ENCODE data around the gene IGFBP5. TPM values are rescaled to one million over a fixed set of nuclear protein-coding genes. Genes with fewer than 3 reads are reported as not detected.

Gene IGFBP5
- total and polyA plus RNA-seq, 4 donors, result 2.3 to 43.4 (median 14.4) TPM

GRCh38 chr2:216626168-216626874 is 69.0 kb downstream of the IGFBP5 start:
- no peak overlapping the region for H3K27ac ChIP-seq (ENCODE audit: low read depth in 1 of 2, low read length in 2 of 2)
- 89% methylated on average over 7 of the region's 7 CpGs for WGBS
- TF ChIP-seq CTCF (IDR thresholded peaks at IDR 0.05; ENCODE audit: low read depth, low read length, missing input control) (no peak), ATF3 (IDR thresholded peaks at IDR 0.05) (no peak), MAX (IDR thresholded peaks at IDR 0.05) (no peak), GABPA (IDR thresholded peaks at IDR 0.05 in 1 of 2, conservative IDR thresholded peaks at IDR 0.05 in 1 of 2) (no peak), RXRA (IDR thresholded peaks at IDR 0.05) (no peak), RAD21 (IDR thresholded peaks at IDR 0.05) (no peak), HNF4G (IDR thresholded peaks at IDR 0.05) (no peak), REST (IDR thresholded peaks at IDR 0.05) (no peak), NR2F2 (IDR thresholded peaks at IDR 0.05) (no peak), ZBTB33 (IDR thresholded peaks at IDR 0.05) (no peak), YY1 (IDR thresholded peaks at IDR 0.05) (no peak)
- H3K4me3 ChIP-seq (ENCODE audit: low read depth in 1 of 3, low read length in 3 of 3), result no peak overlapping the region
- DNase-seq (ENCODE audit: low spot score), result no peak
- no peak overlapping the region for H3K9ac ChIP-seq (ENCODE audit: low read depth in 1 of 2, low read length in 2 of 2)
- no peaks in the 10 kb centered on the region for H3K36me3 ChIP-seq (ENCODE audit: control insufficient read depth in 4 of 4, insufficient read depth in 3 of 4, low read depth in 1 of 4, low read length in 3 of 4)
- peaks cover 0 to 2% (median 0%) of the 10 kb centered on the region in 4 donors for H3K9me3 ChIP-seq (ENCODE audit: control insufficient read depth in 4 of 4, low read length in 3 of 4)
- H3K4me1 ChIP-seq (ENCODE audit: control insufficient read depth in 4 of 4, insufficient read depth in 4 of 4, low read length in 3 of 4), result peaks cover 0 to 6% (median 3%) of the 10 kb centered on the region in 4 donors
- H3K27me3 ChIP-seq (ENCODE audit: control insufficient read depth in 4 of 4, insufficient read depth in 4 of 4, low read length in 3 of 4), result no peaks in the 10 kb centered on the region

- no peak overlapping the region for H3K4me3 ChIP-seq (ENCODE audit: low read depth in 1 of 3, low read length in 3 of 3)
- H3K27me3 ChIP-seq (ENCODE audit: control insufficient read depth in 4 of 4, insufficient read depth in 4 of 4, low read length in 3 of 4), result no peaks in the 10 kb centered on the region
- peaks cover under 1 to 17% (median 9%) of the 10 kb centered on the region in 4 donors for H3K4me1 ChIP-seq (ENCODE audit: control insufficient read depth in 4 of 4, insufficient read depth in 4 of 4, low read length in 3 of 4)
- no peak for DNase-seq (ENCODE audit: low spot score)
- no peak overlapping the region for H3K27ac ChIP-seq (ENCODE audit: low read depth in 1 of 2, low read length in 2 of 2)
- 95% methylated on average over 2 of the region's 2 CpGs for WGBS
- H3K36me3 ChIP-seq (ENCODE audit: control insufficient read depth in 4 of 4, insufficient read depth in 3 of 4, low read depth in 1 of 4, low read length in 3 of 4), result no peaks in the 10 kb centered on the region
- H3K9me3 ChIP-seq (ENCODE audit: control insufficient read depth in 4 of 4, low read length in 3 of 4), result peaks cover 0 to 2% (median 0%) of the 10 kb centered on the region in 4 donors
- no peak overlapping the region for H3K9ac ChIP-seq (ENCODE audit: low read depth in 1 of 2, low read length in 2 of 2)
- TF ChIP-seq JUND (IDR thresholded peaks at IDR 0.05) (no peak), ZBTB33 (IDR thresholded peaks at IDR 0.05) (no peak), REST (IDR thresholded peaks at IDR 0.05) (no peak), FOXA2 (IDR thresholded peaks at IDR 0.05) (no peak), RAD21 (IDR thresholded peaks at IDR 0.05) (no peak), TAF1 (conservative IDR thresholded peaks at IDR 0.05) (no peak), ATF3 (IDR thresholded peaks at IDR 0.05) (no peak), EGR1 (IDR thresholded peaks at IDR 0.05; ENCODE audit: low read depth in 2 of 2) (no peak), SP1 (IDR thresholded peaks at IDR 0.05) (no peak), HNF4A (conservative IDR thresholded peaks at IDR 0.05) (no peak), RXRA (IDR thresholded peaks at IDR 0.05) (no peak)
Measured at GRCh38 chr2:216624251-216624650, 71.1 kb downstream of the IGFBP5 start.
